ENCODE data around the gene INSR.
A peak's percentile ranks its signal among the peaks of the same experiment; 100 is the strongest.
"Not testable (repeated sequence)": the region's sequence is repeated elsewhere in the genome, so short reads cannot be mapped to it uniquely, and the experiment has no call there.

The INSR gene

DNA sequence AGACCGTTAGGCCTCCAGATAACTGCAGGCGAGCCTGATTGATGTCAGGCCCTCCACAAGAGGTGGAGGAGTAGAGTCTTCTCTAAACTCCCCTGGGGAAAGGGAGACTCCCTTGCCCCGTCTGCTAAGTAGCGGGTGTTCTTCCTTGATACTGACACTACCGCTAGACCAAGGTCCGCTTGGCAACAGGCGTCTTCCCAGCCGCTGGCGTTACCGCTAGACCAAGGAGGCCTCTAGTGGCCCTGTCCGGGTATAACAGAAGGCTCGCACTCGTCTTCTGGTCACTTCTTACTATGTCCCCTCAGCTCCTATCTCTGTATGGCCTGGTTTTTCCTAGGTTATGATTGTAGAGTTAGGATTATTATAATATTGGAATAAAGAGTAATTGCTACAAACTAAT, 227.1 kb downstream of the INSR start:
- H3K27ac ChIP-seq (ENCODE audit: low read length); H3K27me3 ChIP-seq (ENCODE audit: insufficient read depth, low read length, poor library complexity); DNase-seq; H4K20me1 ChIP-seq (ENCODE audit: insufficient read depth, low read length); H3K4me3 ChIP-seq (ENCODE audit: low read depth in 1 of 2, low read length in 2 of 2); ATAC-seq (ENCODE audit: insufficient read depth, low read depth); H3K4me2 ChIP-seq (ENCODE audit: insufficient read depth, low read length); H3K9ac ChIP-seq (ENCODE audit: low read depth, low read length); H3K9me3 ChIP-seq (ENCODE audit: insufficient read depth, low read length, severe bottlenecking); H2AFZ ChIP-seq (ENCODE audit: low read depth, low read length): not testable (repeated sequence)
- Histone ChIP-seq H3K4me1 (ENCODE audit: insufficient read depth, low read length) (peaks cover 21% of the 10 kb centered on the region), H3K36me3 (ENCODE audit: insufficient read depth, low read length) (peaks cover 12% of the 10 kb centered on the region), H3K79me2 (ENCODE audit: insufficient read depth, low read length) (peaks cover 20% of the 10 kb centered on the region)
- TF ChIP-seq, protein P1, sequence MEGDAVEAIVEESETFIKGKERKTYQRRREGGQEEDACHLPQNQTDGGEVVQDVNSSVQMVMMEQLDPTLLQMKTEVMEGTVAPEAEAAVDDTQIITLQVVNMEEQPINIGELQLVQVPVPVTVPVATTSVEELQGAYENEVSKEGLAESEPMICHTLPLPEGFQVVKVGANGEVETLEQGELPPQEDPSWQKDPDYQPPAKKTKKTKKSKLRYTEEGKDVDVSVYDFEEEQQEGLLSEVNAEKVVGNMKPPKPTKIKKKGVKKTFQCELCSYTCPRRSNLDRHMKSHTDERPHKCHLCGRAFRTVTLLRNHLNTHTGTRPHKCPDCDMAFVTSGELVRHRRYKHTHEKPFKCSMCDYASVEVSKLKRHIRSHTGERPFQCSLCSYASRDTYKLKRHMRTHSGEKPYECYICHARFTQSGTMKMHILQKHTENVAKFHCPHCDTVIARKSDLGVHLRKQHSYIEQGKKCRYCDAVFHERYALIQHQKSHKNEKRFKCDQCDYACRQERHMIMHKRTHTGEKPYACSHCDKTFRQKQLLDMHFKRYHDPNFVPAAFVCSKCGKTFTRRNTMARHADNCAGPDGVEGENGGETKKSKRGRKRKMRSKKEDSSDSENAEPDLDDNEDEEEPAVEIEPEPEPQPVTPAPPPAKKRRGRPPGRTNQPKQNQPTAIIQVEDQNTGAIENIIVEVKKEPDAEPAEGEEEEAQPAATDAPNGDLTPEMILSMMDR (IDR thresholded peaks at IDR 0.05; ENCODE audit: borderline replicate concordance, extremely low read depth, low read length, poor library complexity, severe bottlenecking): peak; percentile 22

DNA sequence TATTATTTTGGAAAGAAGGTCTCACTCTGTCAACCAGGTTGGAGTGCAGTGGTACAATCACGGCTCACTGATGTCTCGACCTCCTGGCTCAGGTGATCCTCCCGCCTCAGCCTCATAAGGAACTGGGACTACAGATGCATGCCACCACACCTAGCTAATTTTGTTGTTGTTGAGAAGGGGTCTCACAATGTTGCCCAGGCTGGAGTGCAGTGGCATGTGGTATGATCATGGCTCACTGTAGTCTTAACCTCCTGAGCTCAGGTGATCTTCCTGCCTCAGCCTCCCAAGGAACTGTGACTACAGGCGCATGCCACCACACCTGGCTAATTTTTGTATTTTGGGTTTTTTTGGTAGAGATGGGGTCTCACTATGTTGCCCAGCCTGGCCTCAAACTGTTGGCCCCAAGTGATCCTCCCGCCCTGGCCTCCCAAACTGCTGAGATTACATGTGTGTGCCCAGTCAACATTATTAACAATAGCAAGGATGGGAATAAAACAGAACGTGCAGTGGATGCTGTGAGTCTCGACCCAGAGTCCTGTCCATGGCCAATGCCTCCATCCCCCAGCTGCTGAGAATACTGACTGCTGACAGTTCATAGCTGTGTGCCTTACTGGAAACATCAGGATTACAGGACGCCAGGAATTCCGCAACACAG, 230.3 kb downstream of the INSR start:
- no peaks in the 10 kb centered on the region for H3K27me3 ChIP-seq (ENCODE audit: insufficient read depth, low read length, poor library complexity)
- H3K9me3 ChIP-seq (ENCODE audit: insufficient read depth, low read length, severe bottlenecking): no peaks in the 10 kb centered on the region
- ATAC-seq (ENCODE audit: insufficient read depth, low read depth) (no peak), DNase-seq (no peak)
- H3K4me2 ChIP-seq (ENCODE audit: insufficient read depth, low read length): no peak overlapping the region
- no peak overlapping the region for H2AFZ ChIP-seq (ENCODE audit: low read depth, low read length)
- H3K79me2 ChIP-seq (ENCODE audit: insufficient read depth, low read length): no peaks in the 10 kb centered on the region
- TF ChIP-seq, protein P1 (IDR thresholded peaks at IDR 0.05; ENCODE audit: borderline replicate concordance, extremely low read depth, low read length, poor library complexity, severe bottlenecking): no peak
- no peak for TF ChIP-seq EZH2 (IDR thresholded peaks at IDR 0.05; ENCODE audit: borderline replicate concordance, low read depth, low read length, severe bottlenecking)
- no peaks in the 10 kb centered on the region for H4K20me1 ChIP-seq (ENCODE audit: insufficient read depth, low read length)
- H3K27ac ChIP-seq (ENCODE audit: low read length): no peak overlapping the region
- H3K4me3 ChIP-seq (ENCODE audit: low read depth in 1 of 2, low read length in 2 of 2): no peak overlapping the region
- H3K36me3 ChIP-seq (ENCODE audit: insufficient read depth, low read length): no peaks in the 10 kb centered on the region
- H3K9ac ChIP-seq (ENCODE audit: low read depth, low read length): no peak overlapping the region
- peaks cover 6% of the 10 kb centered on the region for H3K4me1 ChIP-seq (ENCODE audit: insufficient read depth, low read length)

DNA sequence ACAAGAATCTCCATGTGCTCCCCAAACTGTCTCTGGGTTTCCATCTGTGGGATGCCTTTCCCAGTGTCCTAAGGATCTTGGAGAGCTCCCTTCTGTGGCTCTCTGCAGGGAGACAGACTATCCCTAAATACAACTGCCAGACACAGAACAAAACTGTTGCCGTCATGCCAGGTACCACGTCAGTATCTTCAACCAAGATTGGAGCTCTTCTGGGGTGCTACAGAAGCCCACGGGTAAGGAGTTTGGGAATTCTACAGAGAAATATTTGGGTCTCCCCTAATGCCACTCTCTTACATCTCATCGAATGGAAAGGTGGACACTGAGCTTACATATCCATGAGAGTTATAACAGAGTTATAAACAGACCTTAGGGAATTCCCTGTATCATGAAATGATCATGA, 230.9 kb downstream of the INSR start:
- H3K4me1 ChIP-seq (ENCODE audit: insufficient read depth, low read length): peaks cover under 1% of the 10 kb centered on the region
- H3K4me3 ChIP-seq (ENCODE audit: low read depth in 1 of 2, low read length in 2 of 2): no peak overlapping the region
- H3K9ac ChIP-seq (ENCODE audit: low read depth, low read length): no peak overlapping the region
- no peaks in the 10 kb centered on the region for H3K36me3 ChIP-seq (ENCODE audit: insufficient read depth, low read length)
- no peak overlapping the region for H3K27ac ChIP-seq (ENCODE audit: low read length)
- H3K4me2 ChIP-seq (ENCODE audit: insufficient read depth, low read length): no peak overlapping the region
- H3K9me3 ChIP-seq (ENCODE audit: insufficient read depth, low read length, severe bottlenecking): no peaks in the 10 kb centered on the region
- no peak overlapping the region for H2AFZ ChIP-seq (ENCODE audit: low read depth, low read length)
- ATAC-seq (ENCODE audit: insufficient read depth, low read depth) (no peak), DNase-seq (no peak)
- H4K20me1 ChIP-seq (ENCODE audit: insufficient read depth, low read length): no peaks in the 10 kb centered on the region
- TF ChIP-seq EZH2 (IDR thresholded peaks at IDR 0.05; ENCODE audit: borderline replicate concordance, low read depth, low read length, severe bottlenecking): no peak
- TF ChIP-seq, protein P1 (IDR thresholded peaks at IDR 0.05; ENCODE audit: borderline replicate concordance, extremely low read depth, low read length, poor library complexity, severe bottlenecking): no peak
- no peaks in the 10 kb centered on the region for H3K79me2 ChIP-seq (ENCODE audit: insufficient read depth, low read length)
- H3K27me3 ChIP-seq (ENCODE audit: insufficient read depth, low read length, poor library complexity): no peaks in the 10 kb centered on the region

Data from DND-41 (cell line).